ENCODE measurements around the gene ZNF25. TPM values are rescaled to one million over a fixed set of nuclear protein-coding genes. Genes with fewer than 3 reads are reported as not detected.
"Not testable (repeated sequence)": the region's sequence is repeated elsewhere in the genome, so short reads cannot be mapped to it uniquely, and the experiment has no call there.

ZNF25 gene
- total RNA-seq, 1 experiment from 2014 or later, result 0.44 TPM

GRCh38 chr10:38003026-38003425 lies 26.6 kb upstream of the ZNF25 start:
- CTCF ChIA-PET, result no interaction called here
- peaks cover 11% of the 10 kb centered on the region for H3K27me3 Mint-ChIP-seq (ENCODE audit: low read depth)
- TF ChIP-seq, protein P1, sequence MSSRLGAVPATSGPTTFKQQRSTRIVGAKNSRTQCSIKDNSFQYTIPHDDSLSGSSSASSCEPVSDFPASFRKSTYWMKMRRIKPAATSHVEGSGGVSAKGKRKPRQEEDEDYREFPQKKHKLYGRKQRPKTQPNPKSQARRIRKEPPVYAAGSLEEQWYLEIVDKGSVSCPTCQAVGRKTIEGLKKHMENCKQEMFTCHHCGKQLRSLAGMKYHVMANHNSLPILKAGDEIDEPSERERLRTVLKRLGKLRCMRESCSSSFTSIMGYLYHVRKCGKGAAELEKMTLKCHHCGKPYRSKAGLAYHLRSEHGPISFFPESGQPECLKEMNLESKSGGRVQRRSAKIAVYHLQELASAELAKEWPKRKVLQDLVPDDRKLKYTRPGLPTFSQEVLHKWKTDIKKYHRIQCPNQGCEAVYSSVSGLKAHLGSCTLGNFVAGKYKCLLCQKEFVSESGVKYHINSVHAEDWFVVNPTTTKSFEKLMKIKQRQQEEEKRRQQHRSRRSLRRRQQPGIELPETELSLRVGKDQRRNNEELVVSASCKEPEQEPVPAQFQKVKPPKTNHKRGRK (CRISPR knock-in tag; IDR thresholded peaks at IDR 0.05; ENCODE audit: borderline replicate concordance), result no peak
- TF ChIP-seq TEAD1 (CRISPR knock-in tag; IDR thresholded peaks at IDR 0.05), result no peak
- TF ChIP-seq, protein P2, sequence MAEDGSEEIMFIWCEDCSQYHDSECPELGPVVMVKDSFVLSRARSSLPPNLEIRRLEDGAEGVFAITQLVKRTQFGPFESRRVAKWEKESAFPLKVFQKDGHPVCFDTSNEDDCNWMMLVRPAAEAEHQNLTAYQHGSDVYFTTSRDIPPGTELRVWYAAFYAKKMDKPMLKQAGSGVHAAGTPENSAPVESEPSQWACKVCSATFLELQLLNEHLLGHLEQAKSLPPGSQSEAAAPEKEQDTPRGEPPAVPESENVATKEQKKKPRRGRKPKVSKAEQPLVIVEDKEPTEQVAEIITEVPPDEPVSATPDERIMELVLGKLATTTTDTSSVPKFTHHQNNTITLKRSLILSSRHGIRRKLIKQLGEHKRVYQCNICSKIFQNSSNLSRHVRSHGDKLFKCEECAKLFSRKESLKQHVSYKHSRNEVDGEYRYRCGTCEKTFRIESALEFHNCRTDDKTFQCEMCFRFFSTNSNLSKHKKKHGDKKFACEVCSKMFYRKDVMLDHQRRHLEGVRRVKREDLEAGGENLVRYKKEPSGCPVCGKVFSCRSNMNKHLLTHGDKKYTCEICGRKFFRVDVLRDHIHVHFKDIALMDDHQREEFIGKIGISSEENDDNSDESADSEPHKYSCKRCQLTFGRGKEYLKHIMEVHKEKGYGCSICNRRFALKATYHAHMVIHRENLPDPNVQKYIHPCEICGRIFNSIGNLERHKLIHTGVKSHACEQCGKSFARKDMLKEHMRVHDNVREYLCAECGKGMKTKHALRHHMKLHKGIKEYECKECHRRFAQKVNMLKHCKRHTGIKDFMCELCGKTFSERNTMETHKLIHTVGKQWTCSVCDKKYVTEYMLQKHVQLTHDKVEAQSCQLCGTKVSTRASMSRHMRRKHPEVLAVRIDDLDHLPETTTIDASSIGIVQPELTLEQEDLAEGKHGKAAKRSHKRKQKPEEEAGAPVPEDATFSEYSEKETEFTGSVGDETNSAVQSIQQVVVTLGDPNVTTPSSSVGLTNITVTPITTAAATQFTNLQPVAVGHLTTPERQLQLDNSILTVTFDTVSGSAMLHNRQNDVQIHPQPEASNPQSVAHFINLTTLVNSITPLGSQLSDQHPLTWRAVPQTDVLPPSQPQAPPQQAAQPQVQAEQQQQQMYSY (CRISPR knock-in tag; IDR thresholded peaks at IDR 0.05), result no peak
- TF ChIP-seq ZBTB43 (CRISPR knock-in tag; IDR thresholded peaks at IDR 0.05), result no peak
- TF ChIP-seq JAZF1 (CRISPR knock-in tag; IDR thresholded peaks at IDR 0.05), result no peak
- TF ChIP-seq MYBL2 (CRISPR knock-in tag; IDR thresholded peaks at IDR 0.05), result no peak
- TF ChIP-seq, protein P3, sequence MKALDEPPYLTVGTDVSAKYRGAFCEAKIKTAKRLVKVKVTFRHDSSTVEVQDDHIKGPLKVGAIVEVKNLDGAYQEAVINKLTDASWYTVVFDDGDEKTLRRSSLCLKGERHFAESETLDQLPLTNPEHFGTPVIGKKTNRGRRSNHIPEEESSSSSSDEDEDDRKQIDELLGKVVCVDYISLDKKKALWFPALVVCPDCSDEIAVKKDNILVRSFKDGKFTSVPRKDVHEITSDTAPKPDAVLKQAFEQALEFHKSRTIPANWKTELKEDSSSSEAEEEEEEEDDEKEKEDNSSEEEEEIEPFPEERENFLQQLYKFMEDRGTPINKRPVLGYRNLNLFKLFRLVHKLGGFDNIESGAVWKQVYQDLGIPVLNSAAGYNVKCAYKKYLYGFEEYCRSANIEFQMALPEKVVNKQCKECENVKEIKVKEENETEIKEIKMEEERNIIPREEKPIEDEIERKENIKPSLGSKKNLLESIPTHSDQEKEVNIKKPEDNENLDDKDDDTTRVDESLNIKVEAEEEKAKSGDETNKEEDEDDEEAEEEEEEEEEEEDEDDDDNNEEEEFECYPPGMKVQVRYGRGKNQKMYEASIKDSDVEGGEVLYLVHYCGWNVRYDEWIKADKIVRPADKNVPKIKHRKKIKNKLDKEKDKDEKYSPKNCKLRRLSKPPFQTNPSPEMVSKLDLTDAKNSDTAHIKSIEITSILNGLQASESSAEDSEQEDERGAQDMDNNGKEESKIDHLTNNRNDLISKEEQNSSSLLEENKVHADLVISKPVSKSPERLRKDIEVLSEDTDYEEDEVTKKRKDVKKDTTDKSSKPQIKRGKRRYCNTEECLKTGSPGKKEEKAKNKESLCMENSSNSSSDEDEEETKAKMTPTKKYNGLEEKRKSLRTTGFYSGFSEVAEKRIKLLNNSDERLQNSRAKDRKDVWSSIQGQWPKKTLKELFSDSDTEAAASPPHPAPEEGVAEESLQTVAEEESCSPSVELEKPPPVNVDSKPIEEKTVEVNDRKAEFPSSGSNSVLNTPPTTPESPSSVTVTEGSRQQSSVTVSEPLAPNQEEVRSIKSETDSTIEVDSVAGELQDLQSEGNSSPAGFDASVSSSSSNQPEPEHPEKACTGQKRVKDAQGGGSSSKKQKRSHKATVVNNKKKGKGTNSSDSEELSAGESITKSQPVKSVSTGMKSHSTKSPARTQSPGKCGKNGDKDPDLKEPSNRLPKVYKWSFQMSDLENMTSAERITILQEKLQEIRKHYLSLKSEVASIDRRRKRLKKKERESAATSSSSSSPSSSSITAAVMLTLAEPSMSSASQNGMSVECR (CRISPR knock-in tag; IDR thresholded peaks at IDR 0.05; ENCODE audit: borderline replicate concordance), result no peak
- TF ChIP-seq ESRRA (CRISPR knock-in tag; IDR thresholded peaks at IDR 0.05; ENCODE audit: borderline replicate concordance), result no peak
- TF ChIP-seq ATF1 (CRISPR knock-in tag; IDR thresholded peaks at IDR 0.05), result no peak
- DNase-seq (ENCODE audit: low spot score), result no peak
- no peak overlapping the region for H3K27ac Mint-ChIP-seq
- ATAC-seq, result no peak
- POLR2A ChIA-PET, result no interaction called here
- H3K9me3 Mint-ChIP-seq, result peaks cover 43% of the 10 kb centered on the region
- H3K4me3 Mint-ChIP-seq, result no peak overlapping the region
- no peaks in the 10 kb centered on the region for H3K4me1 Mint-ChIP-seq
- H3K36me3 Mint-ChIP-seq, result peaks cover 20% of the 10 kb centered on the region

GRCh38 chr10:38000474-38000873 lies 24.0 kb upstream of the ZNF25 start:
- ATAC-seq; H3K4me1 Mint-ChIP-seq; POLR2A ChIA-PET; H3K27me3 Mint-ChIP-seq (ENCODE audit: low read depth); H3K27ac Mint-ChIP-seq; H3K4me3 Mint-ChIP-seq; DNase-seq (ENCODE audit: low spot score); CTCF ChIA-PET: not testable (repeated sequence)
- Mint-ChIP-seq H3K9me3 (peaks cover 36% of the 10 kb centered on the region), H3K36me3 (peaks cover 23% of the 10 kb centered on the region)

DNA sequence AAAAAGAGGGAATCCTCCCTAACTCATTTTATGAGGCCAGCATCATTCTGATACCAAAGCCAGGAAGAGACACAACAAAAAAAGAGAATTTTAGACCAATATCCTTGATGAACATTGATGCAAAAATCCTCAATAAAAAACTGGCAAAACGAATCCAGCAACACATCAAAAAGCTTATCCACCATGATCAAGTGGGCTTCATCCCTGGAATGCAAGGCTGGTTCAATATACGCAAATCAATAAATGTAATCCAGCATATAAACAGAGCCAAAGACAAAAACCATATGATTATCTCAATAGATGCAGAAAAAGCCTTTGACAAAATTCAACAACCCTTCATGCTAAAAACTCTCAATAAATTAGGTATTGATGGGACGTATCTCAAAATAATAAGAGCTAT lies 22.5 kb upstream of the ZNF25 start:
- not testable (repeated sequence) for H3K27ac Mint-ChIP-seq

More for the DNA sequence above, 22.5 kb upstream of the ZNF25 start:
- CTCF ChIA-PET; DNase-seq (ENCODE audit: low spot score); ATAC-seq; POLR2A ChIA-PET; H3K27me3 Mint-ChIP-seq (ENCODE audit: low read depth); H3K4me3 Mint-ChIP-seq; H3K4me1 Mint-ChIP-seq: not testable (repeated sequence)
- H3K36me3 Mint-ChIP-seq, result peaks cover 30% of the 10 kb centered on the region
- peaks cover 37% of the 10 kb centered on the region for H3K9me3 Mint-ChIP-seq
